ENCODE data around the gene FSTL1.

Gene FSTL1

DNA sequence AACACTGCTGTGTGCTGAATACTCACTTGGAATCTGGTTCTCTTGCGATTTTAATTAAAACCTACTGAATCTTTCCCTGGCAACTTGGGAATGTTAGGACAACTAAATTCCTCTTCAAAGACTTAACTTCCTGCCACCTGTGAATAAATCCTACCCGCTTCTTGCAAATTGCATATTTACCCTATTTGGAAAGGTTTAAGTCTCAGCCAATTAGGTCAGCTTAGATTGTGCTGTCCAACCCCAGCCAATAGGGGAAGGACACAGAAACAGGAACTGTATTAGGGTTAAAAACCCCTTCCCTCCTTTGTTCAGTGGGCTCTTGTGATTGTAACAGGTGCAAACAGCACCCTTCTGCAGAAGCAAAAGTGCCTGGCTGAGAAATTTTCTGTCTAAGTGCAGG lies 38.6 kb upstream of the FSTL1 start:
- TF ChIP-seq, protein P1, sequence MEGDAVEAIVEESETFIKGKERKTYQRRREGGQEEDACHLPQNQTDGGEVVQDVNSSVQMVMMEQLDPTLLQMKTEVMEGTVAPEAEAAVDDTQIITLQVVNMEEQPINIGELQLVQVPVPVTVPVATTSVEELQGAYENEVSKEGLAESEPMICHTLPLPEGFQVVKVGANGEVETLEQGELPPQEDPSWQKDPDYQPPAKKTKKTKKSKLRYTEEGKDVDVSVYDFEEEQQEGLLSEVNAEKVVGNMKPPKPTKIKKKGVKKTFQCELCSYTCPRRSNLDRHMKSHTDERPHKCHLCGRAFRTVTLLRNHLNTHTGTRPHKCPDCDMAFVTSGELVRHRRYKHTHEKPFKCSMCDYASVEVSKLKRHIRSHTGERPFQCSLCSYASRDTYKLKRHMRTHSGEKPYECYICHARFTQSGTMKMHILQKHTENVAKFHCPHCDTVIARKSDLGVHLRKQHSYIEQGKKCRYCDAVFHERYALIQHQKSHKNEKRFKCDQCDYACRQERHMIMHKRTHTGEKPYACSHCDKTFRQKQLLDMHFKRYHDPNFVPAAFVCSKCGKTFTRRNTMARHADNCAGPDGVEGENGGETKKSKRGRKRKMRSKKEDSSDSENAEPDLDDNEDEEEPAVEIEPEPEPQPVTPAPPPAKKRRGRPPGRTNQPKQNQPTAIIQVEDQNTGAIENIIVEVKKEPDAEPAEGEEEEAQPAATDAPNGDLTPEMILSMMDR (IDR thresholded peaks at IDR 0.05; ENCODE audit: extremely low read depth, missing control alignments), result no peak
- DNase-seq (ENCODE audit: low spot score), result no peak

DNA sequence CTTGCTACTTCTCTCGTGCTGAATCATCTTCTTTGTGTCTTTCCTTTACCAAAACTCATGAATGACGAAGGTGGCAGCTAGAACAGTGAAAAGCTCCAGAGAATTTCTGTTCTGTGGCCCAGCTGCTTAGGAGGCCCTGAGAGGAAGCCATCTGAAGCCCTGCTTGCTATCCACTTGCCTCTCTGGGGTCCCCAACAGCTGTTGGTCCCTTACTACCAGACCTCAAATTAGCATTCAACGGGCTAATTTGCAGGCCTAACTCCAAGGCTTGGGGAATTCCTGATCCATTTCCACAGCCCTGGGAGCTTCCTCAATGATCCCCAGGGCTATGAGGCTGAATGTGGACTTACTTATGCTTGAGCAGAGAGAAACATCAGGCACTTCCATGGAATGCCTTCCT lies 37.5 kb upstream of the FSTL1 start:
- DNase-seq (ENCODE audit: low spot score), result no peak
- TF ChIP-seq, protein P1 (IDR thresholded peaks at IDR 0.05; ENCODE audit: extremely low read depth, missing control alignments), result no peak

DNA sequence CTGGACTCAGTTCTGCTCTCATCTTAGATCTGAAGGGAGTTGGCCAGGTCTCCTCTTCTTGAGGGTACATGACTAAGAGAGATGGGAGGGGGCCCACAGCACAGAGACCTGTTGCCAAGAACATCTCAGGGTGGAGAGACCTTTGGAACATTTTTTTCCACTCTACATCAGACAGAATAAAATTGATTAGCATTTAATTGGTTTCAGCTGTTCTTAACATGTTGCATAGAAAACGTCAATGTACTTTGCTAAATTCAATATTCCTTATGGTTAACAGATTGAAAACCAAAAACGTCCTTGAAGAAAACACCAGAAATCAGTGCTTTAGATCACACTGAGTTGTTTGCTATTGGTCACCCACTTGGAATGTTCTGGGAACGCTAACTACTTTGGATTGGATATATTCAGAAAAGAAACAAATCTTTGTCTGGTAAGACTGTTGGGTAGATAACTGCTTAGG lies 36.4 kb upstream of the FSTL1 start:
- DNase-seq (ENCODE audit: low spot score), result no peak
- TF ChIP-seq, protein P1 (IDR thresholded peaks at IDR 0.05; ENCODE audit: extremely low read depth, missing control alignments), result no peak

DNA sequence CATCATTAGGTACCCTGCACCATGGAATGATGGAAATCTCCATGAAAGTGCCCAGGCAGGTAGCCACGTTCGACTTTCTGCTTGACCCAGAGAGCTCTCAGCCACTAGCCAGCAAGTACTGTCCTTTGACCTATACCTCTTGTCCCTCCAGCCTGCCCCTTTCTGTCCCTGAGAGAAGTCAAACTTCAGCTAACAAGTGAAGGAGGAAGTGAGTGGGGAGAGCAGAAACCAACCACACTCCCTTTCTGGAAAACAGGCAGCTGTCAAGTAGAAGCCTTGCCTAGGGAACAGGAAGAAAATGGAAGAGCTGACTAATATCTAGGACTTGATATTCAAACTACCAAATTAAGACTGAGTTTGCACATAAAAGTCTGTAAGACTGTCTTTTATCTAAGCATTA lies 30.3 kb upstream of the FSTL1 start:
- TF ChIP-seq, protein P1 (IDR thresholded peaks at IDR 0.05; ENCODE audit: extremely low read depth, missing control alignments), result no peak
- no peak for DNase-seq (ENCODE audit: low spot score)

DNA sequence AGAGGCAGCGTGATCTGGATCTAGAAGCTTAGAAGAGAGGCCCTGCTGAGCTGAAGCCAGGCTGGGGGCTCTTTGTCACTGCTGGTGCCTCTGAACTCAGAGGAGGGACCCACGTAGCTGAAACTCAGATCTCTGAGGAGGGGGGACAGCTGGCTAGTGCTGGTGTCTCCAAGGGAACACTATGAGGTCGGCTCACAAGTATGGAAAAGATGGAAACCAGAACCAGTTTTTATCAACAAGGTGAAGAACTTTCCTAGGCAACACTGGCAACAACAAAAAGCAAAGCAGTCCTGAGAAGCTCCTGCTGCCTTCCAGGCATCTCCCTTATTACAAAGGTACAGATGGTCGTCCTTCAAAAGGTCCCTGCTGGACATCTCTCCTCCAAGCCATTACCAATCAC lies 27.0 kb upstream of the FSTL1 start:
- TF ChIP-seq, protein P1 (IDR thresholded peaks at IDR 0.05; ENCODE audit: extremely low read depth, missing control alignments), result no peak
- no peak for DNase-seq (ENCODE audit: low spot score)

DNA sequence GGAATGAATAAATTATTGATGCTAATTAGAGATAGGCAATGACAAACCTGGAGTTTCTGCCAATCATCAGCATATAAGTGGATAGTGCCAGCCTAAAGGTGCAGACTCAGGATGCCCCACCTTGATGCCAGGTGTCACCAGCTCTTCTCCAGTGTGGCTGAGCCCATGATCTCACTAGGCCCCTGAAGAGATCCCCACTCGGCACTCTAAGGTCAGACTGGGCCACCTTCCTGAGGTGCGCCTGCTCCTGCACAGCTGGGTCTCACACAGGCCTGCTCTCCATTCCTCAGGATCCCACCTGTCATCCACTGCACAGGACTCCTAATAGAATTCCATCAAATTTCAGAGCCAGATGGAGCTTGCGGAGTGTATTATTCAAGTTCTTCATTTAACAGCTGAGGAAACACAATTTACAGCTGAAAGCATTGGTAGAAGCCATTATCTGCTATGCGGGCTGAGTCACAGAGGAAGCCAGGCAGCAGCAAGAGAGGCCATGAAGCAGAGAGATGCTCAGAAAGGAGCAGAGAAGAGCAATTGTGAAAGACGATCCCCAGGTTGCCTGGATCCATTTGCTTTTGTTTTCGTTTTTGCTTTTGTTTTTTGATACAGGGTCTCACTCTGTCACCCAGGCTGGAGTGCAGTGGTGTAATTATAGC lies 25.1 kb upstream of the FSTL1 start:
- no peak for DNase-seq (ENCODE audit: low spot score)
- TF ChIP-seq, protein P1 (IDR thresholded peaks at IDR 0.05; ENCODE audit: extremely low read depth, missing control alignments), result no peak

DNA sequence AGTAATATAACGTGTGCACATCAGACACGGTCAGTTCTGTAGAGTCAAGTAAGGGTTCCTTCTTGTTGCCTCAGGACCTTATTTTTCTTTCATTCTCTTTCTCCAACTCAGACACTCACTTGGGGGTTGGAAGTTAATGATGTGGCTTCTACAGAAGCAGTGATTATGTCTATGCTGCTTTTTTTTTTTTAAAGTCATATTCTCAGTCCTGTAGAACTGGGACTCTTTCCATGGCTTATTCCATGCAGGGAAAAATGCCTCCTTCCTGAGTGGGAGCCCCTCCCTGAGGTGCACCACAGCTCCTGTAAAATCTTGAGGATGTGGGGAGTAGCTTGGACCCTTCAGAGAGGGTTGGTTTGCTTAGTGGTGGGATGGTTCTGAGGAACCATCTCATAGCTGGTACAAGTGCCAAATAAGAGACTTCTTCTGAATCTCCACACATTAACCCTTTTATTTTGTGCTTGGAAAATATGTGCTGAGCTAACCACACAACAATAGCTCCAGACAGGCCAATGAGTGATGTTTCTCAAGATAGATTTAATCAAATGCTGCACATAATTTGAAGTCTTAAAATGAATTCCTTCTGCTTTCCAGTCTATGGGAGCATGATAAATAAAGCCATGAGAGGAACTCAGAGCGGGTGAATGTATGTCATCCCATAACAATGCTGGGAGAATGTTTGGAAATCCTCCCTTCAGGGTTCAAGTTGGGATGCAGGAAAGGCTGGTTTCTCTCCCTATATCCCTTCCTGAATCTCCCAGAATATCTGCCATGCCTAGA lies 23.3 kb upstream of the FSTL1 start:
- TF ChIP-seq, protein P1 (IDR thresholded peaks at IDR 0.05; ENCODE audit: extremely low read depth, missing control alignments), result no peak

More for the DNA sequence above, 23.3 kb upstream of the FSTL1 start:
- no peak for DNase-seq (ENCODE audit: low spot score)
